Stimulated activated CD8-positive, alpha-beta memory T cell treated with anti-CD3 and anti-CD28 coated beads, Interleukin-7, amount 100 ng/mL, for 4 hours (primary cell): ENCODE data around the gene PRR14.
"Not testable (repeated sequence)": the region's sequence is repeated elsewhere in the genome, so short reads cannot be mapped to it uniquely, and the experiment has no call there.

Experiments used
- DNase-seq, 2 donors: peaks; one replicate each; pipeline ENCODE4 v3.0.0-alpha.2; 2020; ENCODE audit warnings: low read depth in 2 of 2

Gene PRR14

DNA sequence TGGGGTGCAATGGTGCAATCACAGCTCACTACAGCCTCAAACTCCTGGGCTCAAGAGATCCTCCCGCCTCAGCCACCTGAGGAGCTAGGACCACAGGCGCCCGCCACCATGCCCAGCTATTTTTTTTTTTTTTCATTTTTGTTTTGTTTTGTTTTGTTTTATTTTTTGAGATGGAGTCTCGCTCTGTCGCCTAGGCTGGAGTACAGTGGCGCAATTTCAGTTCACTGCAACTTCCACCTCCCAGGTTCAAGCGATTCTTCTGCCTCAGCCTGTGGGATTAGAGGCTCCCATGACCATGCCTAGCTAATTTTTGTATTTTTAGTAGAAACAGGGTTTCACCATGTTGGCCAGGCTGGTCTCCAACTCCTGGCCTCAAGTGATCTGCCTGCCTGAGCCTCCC lies 18.3 kb upstream of the PRR14 start:
- not testable (repeated sequence) for DNase-seq

DNA sequence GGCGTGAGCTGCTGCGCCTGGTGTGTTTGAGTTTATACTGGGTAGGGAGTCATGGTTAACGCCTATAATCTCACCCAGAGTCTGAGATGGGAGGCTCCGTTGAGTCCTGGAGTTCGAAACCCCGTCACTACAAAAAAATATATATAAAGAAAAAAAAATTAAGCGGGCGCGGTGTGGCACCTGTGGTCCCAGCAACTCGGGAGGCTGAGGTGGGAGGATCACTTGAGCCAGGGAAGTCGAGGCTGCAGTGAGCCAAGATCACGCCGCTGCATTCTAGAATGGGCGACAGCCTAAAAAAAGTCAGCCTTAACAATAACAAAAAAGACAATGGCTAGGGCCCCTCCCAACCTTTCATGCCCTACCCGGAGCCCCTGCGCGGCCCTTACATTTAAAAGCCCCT lies 17.2 kb upstream of the PRR14 start:
- no peak for DNase-seq

DNA sequence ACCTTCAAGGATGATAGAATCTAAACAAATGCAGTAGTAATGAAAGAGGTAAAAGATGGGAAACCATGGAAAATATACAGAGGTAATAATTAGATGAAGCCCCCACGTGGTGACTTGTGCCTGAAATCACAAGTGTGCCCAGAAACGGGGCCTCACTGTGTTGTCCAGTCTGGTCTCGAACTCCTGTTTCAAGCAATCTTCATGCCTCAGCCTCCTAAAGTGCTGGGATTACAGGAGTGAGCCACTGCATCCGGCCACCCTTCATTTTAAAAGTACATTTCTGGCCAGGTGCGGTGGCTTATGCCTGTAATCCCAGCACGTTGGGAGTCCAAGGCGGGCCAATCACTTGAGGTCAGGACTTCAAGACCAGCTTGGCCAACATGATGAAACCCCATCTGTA lies 14.2 kb upstream of the PRR14 start:
- DNase-seq = no peak

DNA sequence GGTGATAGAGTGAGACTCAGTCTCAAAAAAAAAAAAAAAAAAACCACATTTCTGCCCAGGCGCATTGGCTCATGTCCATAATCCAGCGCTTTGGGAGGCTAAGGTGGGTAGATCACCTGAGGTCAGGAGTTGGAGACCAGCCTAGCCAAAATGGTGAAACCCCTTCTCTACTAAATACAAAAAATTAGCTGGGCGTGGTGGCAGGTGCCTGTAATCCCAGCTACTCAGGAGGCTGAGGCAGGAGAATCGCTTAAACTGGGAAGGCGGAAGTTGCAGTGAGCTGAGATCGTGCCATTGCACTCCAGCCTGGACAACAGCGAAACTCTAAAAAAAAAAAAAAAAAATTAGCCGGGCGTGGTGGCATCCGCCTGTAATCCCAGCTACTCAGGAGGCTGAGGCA lies 13.6 kb upstream of the PRR14 start:
- not testable (repeated sequence) for DNase-seq

DNA sequence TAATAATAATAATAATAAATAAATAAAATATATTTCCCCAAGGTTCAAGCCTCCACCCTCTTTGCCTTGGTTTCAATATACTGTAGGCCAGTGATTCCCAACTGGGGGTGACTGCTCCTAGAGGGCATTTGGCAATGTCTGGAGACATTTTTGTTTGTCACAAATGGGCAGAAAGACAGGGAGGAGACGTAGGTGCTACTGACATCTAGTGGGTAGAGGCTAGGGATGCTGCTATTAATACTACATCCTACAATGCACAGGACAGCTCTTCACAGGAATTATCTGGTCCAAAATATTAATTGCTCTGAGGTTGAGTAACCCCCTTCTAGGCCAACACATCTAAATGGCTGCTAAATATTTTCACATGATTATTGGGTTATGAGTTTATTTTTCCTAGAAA lies 12.8 kb upstream of the PRR14 start:
- DNase-seq = no peak

DNA sequence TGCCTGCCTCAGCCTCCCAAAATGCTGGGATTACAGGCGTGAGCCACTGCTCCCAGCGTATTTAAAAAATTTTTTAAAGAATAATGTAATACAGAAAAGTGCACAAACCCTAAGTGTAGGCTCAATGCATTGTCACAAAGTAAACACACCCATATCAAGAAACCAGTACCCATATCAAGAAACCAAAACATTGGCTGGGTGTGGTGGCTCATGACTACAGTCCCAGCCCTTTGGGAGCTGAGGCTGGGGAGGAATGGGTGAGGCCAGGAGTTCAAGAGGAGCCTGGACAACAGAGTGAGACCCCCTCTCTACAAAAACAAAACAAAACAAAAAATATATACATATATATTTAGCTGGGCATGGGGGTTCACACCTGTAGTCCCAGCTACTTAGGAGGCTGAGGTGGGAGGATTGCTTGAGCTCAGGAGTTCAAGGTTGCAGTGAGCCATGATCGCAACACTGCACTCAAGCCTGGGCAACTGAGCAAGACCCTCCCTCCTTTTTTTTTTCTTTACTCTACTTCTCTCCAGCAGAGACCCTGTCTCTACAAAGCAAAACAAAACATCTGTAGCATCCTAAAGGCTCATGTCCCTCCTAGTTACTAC lies 9.3 kb upstream of the PRR14 start:
- DNase-seq = no peak

DNA sequence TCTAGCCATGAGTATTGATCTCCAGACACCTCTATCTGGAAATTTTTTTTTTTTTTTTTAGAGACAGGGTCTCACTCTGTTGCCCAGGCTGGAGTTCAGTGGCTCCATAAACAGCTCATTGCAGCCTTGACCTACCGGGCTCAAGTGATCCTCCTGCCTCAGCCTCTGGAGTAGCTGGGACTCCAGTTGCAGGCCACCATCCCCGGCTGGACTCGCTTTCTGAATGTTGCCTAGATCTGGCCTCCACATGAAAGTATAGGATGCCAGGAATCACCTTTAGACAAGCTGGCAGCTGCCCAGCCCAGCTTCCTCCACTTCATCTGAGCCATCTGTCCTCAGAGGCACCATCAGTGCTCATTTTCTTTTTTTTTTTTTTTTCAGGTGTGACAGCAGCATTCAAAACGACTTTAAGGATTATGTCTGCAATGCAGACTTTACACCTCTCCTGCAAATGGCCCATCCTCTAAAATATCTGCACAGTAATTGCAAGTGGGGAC lies 6.4 kb upstream of the PRR14 start:
- no peak for DNase-seq

DNA sequence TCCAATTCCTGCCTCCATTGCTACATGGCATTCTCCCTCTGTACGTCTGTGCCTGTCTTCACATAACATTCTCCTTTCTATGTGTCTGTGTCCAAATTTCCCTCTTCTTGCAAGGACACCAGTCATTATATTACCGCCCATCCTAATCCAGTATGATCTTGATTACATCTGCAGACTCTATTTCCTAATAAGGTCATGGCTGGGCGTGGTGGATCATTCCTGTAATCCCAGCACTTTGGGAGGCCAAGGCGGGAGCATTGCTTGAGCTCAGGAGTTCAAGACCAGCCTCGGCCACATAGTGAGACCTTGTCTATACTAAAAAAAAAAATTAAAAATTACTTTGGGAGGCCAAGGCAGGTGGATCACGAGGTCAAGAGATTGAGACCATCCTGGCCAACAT lies 5.0 kb upstream of the PRR14 start:
- no peak for DNase-seq

DNA sequence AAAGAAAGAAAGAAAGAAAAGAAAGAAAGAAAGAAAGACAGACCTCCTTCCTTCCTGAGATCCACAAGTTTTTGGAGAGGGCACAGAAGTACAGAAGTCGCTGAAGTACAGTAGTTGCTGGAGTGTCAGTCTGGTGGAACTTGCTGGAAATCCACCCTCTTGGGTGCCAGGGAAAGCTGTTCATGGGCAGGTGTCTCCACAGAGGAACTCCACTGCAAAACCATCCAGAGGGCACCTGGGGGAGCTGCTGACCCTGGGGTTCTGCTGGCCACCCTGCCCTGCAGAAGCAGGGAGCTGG lies 3.5 kb upstream of the PRR14 start:
- no peak for DNase-seq

DNA sequence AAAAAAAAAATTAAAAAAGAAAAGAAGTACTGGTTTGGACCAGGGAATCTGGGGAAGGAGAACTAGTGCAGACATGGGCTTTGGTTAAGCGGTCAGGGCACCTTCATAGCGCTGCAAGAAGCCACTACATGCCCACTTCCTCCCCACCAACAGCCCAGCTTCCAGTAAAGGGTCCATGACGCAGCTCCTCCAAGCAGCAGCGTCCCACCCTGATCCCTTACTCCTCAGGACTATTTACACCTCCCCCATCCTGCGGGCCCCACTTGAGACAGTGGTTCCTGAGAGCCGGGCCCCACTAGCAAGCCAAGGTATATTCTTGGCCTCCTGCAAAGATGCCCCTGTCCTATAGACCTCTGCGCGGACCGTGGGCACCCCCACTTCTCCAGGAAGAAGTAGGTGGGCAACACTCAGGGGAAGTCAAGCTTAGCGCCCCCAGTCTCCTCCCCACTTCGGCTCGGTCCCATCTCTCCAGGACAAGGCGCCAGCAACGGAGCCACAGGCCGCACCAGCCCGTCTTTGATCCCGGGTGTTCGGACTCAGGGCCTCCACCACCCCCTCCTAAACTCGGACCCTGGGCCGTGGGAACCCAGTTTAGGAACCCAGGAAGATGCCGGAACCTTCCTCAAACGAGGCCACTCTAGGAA lies 913 bp upstream of the PRR14 start:
- peak in 1 of 2 donors; percentile 23 for DNase-seq

DNA sequence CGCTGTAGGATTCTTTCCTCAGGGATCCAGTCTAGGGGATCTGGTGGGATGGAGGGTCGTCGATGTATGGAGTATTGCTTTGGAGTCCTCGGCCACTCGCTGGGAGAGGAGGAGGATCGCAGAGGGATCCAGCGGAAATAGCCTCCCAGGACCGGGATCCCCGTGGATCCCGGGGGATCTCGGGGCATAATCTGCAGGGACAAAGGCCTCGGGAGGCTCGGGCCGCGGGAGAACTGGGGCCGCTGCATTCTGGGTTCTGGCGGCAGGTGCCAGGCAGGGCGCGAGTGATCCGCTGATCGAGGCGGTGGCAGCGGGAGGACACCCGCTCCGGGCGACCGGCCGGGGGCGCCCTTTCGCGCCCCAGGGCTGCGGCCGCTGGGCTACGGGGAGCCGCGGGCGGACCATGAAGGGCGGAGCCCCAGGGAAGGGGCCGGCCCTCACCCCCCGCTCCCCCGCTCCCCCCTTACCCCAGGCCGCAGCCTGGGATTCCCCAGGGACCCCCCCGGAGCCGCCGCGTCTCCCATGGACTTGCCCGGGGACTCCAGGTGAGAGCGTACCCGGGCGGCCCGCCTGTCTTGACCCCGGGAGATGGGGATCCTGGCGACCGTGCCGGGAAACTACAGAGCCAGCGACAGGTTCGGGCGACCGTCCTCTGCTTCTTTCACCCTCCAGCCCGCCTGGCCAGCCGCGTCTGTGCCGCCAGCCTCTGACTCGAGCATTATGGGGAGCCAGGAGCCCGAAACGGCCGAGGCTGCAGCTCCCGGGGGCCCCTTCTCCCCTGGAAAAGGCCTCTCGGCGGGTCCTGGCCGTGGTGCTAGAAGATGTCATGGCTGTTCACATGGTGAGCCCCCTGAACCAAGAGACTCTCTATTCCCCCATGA lies 604 bp downstream of the PRR14 start:
- DNase-seq = peak; percentile 43 to 75

DNA sequence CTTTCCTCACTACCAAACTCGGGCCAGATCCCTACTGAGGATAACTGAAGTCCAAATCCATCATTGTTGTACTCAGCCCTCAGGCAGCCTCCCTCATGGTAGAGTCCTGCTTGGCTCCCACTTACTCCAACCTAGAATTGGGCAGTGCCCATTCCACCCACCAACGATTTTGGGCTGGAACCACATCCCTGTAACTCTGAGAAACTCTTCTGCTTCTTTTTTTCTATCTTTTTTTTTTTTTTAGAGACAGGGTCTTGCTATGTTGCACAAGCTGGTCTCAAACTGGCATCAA lies 1.2 kb downstream of the PRR14 start:
- no peak for DNase-seq

DNA sequence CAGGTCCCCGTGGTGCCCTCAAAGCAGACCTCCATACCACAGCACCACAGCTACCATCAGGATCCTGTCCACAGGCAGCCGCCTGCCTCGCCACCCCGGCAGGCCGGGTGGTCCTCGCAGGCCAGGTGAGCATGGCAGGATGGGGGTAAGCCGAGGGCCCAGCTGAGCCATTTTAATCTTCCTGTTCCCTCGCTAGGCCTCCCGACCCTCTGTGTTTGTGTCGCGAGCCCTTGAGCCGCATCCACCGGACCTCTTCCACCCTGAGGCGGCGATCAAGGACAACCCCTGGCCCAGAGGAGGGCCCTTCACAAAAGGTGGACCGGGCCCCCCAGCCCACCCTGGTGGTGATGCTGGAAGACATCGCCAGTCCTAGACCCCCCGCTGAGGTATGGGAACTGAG lies 2.0 kb downstream of the PRR14 start:
- no peak for DNase-seq

DNA sequence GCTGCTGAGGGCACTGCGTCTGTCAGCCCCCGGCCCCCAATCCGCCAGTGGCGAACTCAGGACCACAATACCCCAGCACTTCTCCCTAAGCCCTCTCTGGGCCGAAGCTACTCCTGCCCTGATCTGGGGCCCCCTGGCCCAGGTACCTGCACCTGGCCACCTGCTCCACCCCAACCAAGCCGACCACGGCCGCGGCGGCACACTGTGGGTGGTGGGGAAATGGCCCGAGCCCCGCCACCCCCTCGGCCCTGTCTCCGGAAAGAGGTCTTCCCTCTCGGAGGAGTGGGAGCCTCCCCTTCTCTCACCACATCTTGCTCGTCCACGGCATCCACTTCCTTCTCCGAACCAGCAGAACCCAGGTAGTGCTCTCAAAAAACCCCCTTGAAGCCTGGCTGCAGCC lies 4.1 kb downstream of the PRR14 start:
- no peak for DNase-seq

DNA sequence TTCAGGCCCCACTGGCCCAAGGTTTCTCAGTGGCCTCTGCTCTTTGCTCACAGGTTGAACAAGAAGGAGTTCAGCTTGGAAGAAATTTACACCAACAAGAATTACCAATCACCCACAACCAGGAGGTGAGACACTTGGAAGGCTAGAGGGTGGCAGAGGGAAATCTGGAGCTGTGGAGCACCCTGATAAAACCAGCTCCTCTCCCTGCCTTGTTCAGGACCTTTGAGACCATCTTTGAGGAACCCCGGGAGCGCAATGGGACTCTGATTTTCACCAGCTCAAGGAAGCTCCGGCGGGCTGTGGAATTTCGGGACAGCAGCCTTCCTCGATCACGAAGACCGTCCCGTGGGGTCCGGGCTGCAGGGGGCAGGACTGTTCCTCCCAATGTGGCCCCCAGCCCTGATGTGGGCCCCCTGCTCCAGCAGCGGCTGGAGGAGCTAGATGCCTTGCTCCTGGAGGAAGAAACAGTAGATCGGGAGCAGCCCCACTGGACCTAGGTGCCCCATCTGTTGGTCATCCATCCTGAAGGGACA lies 5.1 kb downstream of the PRR14 start:
- no peak for DNase-seq

DNA sequence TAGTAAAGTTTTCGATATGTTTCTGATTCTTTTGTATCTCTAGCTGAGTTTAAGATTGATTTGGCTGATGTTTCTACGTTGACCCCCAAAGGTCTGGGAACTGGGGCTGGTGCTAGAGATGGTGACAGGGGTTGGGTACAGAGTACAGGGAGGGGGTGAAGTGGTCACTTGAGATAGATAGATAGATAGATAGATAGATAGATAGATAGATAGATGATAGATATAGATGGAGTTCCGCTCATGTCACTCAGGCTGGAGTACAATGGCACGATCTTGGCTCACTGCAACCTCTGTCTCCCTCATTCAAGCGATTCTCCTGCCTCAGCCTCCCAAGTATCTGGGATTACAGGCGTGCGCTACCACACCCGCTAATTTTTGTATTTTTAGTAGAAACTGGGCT lies 5.6 kb downstream of the PRR14 start:
- no peak for DNase-seq

DNA sequence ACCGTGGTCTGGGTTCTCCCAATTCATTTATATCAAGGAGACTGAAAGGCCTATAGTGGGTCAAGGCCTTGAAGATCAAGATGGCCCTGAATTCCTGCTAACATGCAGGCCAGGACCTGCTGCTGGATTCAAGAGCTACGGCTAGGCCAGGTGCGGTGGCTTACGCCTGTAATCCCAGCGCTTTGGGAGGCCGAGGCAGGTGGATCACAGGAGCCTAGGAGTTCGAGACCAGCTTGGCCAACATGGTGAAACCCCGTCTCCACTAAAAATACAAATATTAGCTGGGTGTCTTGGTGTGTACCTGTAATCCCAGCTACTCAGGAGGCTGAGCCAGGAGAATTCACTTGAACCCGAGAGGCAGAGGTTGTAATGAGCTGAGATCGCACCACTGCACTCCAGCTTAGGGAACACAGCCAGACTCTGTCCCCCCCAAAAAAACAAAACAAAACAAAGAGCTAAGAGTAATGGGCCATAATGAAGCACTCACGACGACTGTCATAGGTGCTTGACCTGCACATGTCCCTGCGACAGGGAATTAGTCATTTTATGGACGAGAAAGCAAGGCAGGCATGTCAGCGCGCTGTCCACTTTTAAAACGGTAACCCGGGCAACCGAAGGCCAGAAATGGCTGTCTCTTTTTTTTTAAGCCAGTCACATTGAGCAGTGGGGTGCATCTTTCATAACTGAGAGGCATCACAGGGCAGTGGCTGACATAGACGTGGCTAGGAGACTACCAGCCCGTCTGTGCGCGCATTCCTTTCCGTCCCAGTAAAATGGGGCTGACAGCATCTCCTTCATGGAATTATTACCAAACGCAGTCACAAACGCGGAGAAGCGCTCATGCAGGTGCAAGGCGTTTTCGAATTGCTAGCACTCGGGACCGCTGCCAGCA lies 6.5 kb downstream of the PRR14 start:
- no peak for DNase-seq

DNA sequence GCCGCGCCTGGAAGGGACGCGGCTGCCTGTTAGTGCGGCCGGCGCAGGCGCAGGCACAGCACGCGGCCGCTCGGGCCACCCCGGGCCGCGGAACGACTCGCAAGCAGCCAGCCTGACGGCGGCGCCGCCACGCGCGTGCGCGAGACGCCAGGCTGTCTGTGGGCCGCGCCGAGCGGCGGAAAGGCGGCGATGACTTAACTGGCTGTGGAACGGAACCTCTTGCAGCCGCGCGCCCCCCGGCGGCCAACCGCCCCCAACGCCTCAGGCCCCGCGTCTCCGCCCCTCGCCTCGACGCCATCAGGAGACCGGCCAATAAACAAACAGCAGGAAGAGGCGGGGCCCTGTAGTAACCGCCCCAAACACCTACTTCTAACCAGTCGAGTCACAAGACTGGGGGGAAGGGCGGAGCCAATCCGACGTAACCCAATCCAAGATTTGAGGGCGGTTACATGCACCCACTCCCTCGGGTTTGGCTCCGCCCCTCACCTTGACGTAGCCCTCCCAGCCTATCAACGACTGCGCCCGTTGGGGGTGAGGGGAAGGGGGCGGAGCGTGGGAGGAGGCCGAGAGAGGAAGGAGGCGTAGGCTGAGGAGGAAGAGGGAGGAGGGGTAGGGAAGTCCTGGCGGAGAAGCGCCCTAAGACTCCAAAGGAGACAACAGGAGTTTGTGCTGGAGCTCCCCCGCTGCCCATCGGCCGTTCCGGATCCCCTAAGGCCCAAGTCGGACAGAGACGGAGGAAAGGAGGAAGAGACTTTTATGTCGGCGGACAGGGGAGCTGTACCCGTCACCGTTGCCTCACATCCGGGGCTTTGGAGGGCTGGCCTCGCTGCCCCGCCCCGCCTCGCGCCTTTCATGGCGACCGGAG lies 7.3 kb downstream of the PRR14 start, which contains the start of gene FBRS:
TSS of gene FBRS (plus strand) at position 566 of the 865 bp plus-strand sequence. CDS start 1,088 bp downstream, outside the sequence.
- DNase-seq = peak; percentile 100

DNA sequence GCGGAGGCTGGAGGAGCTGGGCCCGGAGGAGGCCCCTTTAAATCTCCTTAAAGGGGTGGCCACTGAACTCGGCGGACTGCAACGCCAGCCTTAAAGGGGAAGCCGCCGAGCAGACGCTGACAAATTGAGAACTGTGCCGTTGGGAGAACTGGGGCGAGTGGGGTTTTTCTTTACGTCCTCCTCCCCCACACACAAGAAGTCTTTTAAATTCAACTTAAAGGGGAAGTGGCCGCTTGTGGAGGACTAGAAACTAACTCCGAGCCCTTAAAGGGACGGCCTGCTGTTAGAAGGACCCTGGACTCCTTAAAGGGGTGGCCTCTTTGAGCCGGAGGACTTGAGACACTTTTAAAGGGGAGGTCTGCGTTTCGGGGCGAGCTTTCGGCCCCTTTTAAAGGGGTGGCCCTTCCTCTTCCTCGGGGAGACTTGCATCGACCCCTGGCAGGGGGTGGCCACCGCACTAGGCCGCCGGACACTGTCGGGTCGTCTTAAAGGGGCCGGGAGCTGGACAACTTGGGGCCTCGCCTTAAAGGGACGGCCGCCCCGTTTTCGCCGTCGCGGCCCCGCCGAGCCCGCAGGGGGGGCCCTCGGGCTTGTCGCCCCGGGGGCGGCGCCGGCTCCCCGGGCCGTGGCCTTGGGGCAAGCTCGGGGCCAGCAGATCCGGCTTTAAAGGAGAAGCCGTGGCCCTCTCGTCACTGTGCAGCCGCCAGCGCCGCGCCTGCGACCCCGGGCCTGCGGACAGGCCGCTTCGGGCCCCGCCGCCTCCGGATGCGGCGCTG lies 8.2 kb downstream of the PRR14 start:
- DNase-seq = peak; percentile 52 to 91
